Measurements from ENCODE around the gene RNASE4.

DNA sequence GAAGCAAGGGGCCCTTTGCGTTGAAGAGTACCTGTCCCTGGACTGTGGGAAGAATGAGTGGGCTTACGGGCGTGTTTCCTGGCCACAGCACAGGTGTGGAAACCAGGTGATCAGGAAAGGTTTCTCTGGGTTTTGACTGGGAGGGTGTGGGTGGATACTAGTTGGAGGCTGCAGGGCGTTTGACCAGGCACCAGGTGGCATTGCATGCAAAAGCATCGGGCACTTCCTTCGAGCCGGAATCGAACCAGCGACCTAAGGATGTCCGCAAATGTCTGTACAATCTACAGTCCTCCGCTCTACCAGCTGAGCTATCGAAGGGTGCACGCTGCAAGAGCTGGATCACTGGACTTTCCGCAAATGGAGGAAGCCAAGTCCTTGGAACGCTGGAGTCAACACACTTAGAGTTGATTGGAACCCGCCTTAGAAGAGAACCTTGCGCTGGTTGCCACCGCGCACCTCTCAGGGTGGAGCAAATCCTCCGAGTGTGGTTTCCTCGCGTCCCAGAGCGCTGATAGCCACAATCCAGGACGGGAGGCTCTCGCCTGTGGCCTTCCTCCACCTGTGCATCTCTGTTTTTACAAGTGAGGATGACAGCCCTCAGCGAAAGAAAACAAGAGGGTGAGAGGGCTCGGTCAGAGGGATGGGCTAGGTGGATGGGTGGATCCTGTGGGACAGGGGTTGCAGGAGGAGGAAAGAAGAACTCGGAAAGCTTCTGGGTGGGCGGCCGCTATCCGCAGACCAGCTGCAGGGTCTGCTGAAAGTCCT is 21.2 kb upstream of the RNASE4 start:
- TF ChIP-seq, protein P1, sequence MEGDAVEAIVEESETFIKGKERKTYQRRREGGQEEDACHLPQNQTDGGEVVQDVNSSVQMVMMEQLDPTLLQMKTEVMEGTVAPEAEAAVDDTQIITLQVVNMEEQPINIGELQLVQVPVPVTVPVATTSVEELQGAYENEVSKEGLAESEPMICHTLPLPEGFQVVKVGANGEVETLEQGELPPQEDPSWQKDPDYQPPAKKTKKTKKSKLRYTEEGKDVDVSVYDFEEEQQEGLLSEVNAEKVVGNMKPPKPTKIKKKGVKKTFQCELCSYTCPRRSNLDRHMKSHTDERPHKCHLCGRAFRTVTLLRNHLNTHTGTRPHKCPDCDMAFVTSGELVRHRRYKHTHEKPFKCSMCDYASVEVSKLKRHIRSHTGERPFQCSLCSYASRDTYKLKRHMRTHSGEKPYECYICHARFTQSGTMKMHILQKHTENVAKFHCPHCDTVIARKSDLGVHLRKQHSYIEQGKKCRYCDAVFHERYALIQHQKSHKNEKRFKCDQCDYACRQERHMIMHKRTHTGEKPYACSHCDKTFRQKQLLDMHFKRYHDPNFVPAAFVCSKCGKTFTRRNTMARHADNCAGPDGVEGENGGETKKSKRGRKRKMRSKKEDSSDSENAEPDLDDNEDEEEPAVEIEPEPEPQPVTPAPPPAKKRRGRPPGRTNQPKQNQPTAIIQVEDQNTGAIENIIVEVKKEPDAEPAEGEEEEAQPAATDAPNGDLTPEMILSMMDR (IDR thresholded peaks at IDR 0.05 in 8 of 11, conservative IDR thresholded peaks at IDR 0.05 in 3 of 11), result peak; percentile 53 to 83 (median 77)
- TF ChIP-seq POLR2A (IDR thresholded peaks at IDR 0.05), result no peak
- TF ChIP-seq POLR2AphosphoS5 (IDR thresholded peaks at IDR 0.05), result no peak
